GM19238 (cell line): ENCODE measurements around the gene ASGR2.
"Not testable (repeated sequence)": the region's sequence is repeated elsewhere in the genome, so short reads cannot be mapped to it uniquely, and the experiment has no call there.

ENCODE experiments used
- DNase-seq: peaks from one replicate; pipeline ENCODE4 v3.0.0; 2011; ENCODE audit warnings: low spot score; ENCODE audit not compliant: insufficient read length

ASGR2 gene

GRCh38 chr17:7100641-7101379, 13.8 kb downstream of the ASGR2 start:
- not testable (repeated sequence) for DNase-seq

- DNase-seq: no peak
These were observed 15.7 kb downstream of the ASGR2 start for GRCh38 chr17:7098802-7099459.

GRCh38 chr17:7097940-7098339, 16.7 kb downstream of the ASGR2 start:
- DNase-seq: no peak

GRCh38 chr17:7095625-7096024, 19.0 kb downstream of the ASGR2 start:
- no peak for DNase-seq

GRCh38 chr17:7094652-7095019, 20.0 kb downstream of the ASGR2 start:
- no peak for DNase-seq

- DNase-seq: not testable (repeated sequence)
These were observed 23.2 kb downstream of the ASGR2 start for GRCh38 chr17:7091311-7092005.

GRCh38 chr17:7089570-7089969, 25.1 kb downstream of the ASGR2 start:
- not testable (repeated sequence) for DNase-seq

- DNase-seq: not testable (repeated sequence)
These were observed 26.2 kb downstream of the ASGR2 start for GRCh38 chr17:7088442-7088841.

- no peak for DNase-seq
These were observed 30.5 kb downstream of the ASGR2 start for GRCh38 chr17:7084088-7084487.

GRCh38 chr17:7083592-7083991, 31.0 kb downstream of the ASGR2 start:
- DNase-seq: no peak

GRCh38 chr17:7081341-7082062, 33.1 kb downstream of the ASGR2 start:
- DNase-seq: no peak

GRCh38 chr17:7080456-7081041, 34.1 kb downstream of the ASGR2 start:
- no peak for DNase-seq

GRCh38 chr17:7079581-7080455, 34.8 kb downstream of the ASGR2 start, which contains the start of gene CLEC10A:
CLEC10A (minus strand) TSS chr17:7080251; CDS start chr17:7078812, 1,439 bp downstream.
- DNase-seq: no peak

GRCh38 chr17:7078711-7079110, 35.9 kb downstream of the ASGR2 start:
- no peak for DNase-seq

GRCh38 chr17:7077911-7078546, 36.6 kb downstream of the ASGR2 start:
- DNase-seq: no peak

GRCh38 chr17:7074931-7075330, 39.7 kb downstream of the ASGR2 start:
- no peak for DNase-seq

GRCh38 chr17:7072406-7072805, 42.2 kb downstream of the ASGR2 start:
- DNase-seq: no peak

- no peak for DNase-seq
These were observed 43.9 kb downstream of the ASGR2 start for GRCh38 chr17:7070712-7071111.

GRCh38 chr17:7068268-7068667, 46.4 kb downstream of the ASGR2 start:
- no peak for DNase-seq

- no peak for DNase-seq
These were observed 47.4 kb downstream of the ASGR2 start for GRCh38 chr17:7067198-7067597.
